ENCODE results near the gene CRCP. TPM values are rescaled to one million over a fixed set of nuclear protein-coding genes. Genes with fewer than 3 reads are reported as not detected.

The CRCP gene
- total and polyA plus RNA-seq, 2 of the 13 experiments (the other 11 are each of a cell fraction or from before 2014, with no cell fraction given): 22.7 to 31.0 TPM

DNA sequence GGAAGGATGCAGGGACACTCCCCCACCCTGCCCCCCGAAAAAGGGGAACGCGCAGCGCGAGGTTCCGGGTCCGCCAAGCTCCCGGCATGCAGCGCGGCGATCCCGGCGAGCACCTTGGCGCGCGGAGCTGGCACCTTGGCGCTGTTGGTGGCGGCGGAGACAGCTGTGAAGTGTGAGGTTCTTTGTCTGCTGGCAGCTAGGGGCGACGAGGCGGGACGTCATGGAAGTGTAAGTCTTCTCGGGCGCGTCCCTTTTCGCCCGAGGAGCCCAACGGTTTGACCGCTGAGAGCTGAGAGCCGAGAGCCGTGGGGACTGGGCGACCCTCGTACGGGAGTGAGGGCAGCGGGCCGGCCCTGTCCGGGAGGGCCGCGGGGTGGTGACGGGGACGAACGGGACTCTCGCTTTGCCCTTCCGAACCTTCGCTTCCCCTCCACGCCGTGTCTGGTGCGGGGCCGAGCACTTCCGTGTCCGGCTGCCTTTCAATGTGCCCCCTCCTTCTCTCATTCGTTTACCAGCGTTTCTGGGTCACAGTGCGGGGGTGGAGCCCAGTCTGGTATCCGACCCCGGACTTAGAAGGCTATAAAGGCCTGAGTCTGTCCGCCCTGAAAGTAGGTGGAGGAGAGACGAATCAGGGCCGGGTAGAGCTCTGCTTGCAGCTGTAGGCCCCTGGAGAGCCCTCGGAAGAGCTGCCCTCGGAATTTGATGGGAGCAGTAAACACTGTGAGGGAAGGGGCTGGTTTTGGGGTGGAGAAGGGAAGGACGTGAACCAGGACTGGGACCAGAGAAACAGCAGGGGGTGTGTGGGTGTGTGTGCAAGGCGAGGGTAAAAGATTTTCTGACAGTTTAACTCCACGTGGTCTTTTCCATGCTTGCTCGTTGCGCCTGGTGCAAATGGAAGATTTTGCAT lies at the start of gene CRCP (continued):
- peak; percentile 94 for TF ChIP-seq ZNF781 (CRISPR knock-in tag; IDR thresholded peaks at IDR 0.05; ENCODE audit: borderline replicate concordance, not compliant biosample characterization)
- TF ChIP-seq ASH2L (IDR thresholded peaks at IDR 0.05; ENCODE audit: insufficient read length, low read depth, low read length): peak; percentile 89
- peak; percentile 39 for TF ChIP-seq HNRNPLL (IDR thresholded peaks at IDR 0.05; ENCODE audit: low read depth, low read length, poor library complexity, severe bottlenecking)
- TF ChIP-seq, protein P1, sequence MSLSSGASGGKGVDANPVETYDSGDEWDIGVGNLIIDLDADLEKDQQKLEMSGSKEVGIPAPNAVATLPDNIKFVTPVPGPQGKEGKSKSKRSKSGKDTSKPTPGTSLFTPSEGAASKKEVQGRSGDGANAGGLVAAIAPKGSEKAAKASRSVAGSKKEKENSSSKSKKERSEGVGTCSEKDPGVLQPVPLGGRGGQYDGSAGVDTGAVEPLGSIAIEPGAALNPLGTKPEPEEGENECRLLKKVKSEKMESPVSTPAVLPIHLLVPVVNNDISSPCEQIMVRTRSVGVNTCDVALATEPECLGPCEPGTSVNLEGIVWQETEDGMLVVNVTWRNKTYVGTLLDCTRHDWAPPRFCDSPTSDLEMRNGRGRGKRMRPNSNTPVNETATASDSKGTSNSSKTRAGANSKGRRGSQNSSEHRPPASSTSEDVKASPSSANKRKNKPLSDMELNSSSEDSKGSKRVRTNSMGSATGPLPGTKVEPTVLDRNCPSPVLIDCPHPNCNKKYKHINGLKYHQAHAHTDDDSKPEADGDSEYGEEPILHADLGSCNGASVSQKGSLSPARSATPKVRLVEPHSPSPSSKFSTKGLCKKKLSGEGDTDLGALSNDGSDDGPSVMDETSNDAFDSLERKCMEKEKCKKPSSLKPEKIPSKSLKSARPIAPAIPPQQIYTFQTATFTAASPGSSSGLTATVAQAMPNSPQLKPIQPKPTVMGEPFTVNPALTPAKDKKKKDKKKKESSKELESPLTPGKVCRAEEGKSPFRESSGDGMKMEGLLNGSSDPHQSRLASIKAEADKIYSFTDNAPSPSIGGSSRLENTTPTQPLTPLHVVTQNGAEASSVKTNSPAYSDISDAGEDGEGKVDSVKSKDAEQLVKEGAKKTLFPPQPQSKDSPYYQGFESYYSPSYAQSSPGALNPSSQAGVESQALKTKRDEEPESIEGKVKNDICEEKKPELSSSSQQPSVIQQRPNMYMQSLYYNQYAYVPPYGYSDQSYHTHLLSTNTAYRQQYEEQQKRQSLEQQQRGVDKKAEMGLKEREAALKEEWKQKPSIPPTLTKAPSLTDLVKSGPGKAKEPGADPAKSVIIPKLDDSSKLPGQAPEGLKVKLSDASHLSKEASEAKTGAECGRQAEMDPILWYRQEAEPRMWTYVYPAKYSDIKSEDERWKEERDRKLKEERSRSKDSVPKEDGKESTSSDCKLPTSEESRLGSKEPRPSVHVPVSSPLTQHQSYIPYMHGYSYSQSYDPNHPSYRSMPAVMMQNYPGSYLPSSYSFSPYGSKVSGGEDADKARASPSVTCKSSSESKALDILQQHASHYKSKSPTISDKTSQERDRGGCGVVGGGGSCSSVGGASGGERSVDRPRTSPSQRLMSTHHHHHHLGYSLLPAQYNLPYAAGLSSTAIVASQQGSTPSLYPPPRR (CRISPR knock-in tag; IDR thresholded peaks at IDR 0.05; ENCODE audit: borderline replicate concordance): peak; percentile 49
- TF ChIP-seq, protein P2, sequence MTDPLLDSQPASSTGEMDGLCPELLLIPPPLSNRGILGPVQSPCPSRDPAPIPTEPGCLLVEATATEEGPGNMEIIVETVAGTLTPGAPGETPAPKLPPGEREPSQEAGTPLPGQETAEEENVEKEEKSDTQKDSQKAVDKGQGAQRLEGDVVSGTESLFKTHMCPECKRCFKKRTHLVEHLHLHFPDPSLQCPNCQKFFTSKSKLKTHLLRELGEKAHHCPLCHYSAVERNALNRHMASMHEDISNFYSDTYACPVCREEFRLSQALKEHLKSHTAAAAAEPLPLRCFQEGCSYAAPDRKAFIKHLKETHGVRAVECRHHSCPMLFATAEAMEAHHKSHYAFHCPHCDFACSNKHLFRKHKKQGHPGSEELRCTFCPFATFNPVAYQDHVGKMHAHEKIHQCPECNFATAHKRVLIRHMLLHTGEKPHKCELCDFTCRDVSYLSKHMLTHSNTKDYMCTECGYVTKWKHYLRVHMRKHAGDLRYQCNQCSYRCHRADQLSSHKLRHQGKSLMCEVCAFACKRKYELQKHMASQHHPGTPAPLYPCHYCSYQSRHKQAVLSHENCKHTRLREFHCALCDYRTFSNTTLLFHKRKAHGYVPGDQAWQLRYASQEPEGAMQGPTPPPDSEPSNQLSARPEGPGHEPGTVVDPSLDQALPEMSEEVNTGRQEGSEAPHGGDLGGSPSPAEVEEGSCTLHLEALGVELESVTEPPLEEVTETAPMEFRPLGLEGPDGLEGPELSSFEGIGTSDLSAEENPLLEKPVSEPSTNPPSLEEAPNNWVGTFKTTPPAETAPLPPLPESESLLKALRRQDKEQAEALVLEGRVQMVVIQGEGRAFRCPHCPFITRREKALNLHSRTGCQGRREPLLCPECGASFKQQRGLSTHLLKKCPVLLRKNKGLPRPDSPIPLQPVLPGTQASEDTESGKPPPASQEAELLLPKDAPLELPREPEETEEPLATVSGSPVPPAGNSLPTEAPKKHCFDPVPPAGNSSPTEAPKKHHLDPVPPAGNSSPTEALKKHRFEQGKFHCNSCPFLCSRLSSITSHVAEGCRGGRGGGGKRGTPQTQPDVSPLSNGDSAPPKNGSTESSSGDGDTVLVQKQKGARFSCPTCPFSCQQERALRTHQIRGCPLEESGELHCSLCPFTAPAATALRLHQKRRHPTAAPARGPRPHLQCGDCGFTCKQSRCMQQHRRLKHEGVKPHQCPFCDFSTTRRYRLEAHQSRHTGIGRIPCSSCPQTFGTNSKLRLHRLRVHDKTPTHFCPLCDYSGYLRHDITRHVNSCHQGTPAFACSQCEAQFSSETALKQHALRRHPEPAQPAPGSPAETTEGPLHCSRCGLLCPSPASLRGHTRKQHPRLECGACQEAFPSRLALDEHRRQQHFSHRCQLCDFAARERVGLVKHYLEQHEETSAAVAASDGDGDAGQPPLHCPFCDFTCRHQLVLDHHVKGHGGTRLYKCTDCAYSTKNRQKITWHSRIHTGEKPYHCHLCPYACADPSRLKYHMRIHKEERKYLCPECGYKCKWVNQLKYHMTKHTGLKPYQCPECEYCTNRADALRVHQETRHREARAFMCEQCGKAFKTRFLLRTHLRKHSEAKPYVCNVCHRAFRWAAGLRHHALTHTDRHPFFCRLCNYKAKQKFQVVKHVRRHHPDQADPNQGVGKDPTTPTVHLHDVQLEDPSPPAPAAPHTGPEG (CRISPR knock-in tag; IDR thresholded peaks at IDR 0.05): no peak
- TF ChIP-seq, protein P3, sequence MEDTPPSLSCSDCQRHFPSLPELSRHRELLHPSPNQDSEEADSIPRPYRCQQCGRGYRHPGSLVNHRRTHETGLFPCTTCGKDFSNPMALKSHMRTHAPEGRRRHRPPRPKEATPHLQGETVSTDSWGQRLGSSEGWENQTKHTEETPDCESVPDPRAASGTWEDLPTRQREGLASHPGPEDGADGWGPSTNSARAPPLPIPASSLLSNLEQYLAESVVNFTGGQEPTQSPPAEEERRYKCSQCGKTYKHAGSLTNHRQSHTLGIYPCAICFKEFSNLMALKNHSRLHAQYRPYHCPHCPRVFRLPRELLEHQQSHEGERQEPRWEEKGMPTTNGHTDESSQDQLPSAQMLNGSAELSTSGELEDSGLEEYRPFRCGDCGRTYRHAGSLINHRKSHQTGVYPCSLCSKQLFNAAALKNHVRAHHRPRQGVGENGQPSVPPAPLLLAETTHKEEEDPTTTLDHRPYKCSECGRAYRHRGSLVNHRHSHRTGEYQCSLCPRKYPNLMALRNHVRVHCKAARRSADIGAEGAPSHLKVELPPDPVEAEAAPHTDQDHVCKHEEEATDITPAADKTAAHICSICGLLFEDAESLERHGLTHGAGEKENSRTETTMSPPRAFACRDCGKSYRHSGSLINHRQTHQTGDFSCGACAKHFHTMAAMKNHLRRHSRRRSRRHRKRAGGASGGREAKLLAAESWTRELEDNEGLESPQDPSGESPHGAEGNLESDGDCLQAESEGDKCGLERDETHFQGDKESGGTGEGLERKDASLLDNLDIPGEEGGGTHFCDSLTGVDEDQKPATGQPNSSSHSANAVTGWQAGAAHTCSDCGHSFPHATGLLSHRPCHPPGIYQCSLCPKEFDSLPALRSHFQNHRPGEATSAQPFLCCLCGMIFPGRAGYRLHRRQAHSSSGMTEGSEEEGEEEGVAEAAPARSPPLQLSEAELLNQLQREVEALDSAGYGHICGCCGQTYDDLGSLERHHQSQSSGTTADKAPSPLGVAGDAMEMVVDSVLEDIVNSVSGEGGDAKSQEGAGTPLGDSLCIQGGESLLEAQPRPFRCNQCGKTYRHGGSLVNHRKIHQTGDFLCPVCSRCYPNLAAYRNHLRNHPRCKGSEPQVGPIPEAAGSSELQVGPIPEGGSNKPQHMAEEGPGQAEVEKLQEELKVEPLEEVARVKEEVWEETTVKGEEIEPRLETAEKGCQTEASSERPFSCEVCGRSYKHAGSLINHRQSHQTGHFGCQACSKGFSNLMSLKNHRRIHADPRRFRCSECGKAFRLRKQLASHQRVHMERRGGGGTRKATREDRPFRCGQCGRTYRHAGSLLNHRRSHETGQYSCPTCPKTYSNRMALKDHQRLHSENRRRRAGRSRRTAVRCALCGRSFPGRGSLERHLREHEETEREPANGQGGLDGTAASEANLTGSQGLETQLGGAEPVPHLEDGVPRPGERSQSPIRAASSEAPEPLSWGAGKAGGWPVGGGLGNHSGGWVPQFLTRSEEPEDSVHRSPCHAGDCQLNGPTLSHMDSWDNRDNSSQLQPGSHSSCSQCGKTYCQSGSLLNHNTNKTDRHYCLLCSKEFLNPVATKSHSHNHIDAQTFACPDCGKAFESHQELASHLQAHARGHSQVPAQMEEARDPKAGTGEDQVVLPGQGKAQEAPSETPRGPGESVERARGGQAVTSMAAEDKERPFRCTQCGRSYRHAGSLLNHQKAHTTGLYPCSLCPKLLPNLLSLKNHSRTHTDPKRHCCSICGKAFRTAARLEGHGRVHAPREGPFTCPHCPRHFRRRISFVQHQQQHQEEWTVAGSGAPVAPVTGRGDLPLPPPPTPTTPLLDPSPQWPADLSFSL (CRISPR knock-in tag; IDR thresholded peaks at IDR 0.05): no peak
- TF ChIP-seq ZNF30 (CRISPR knock-in tag; IDR thresholded peaks at IDR 0.05): 0 out of 2 replicates have a peak, but pooled peaks have one; percentile 11
- TF ChIP-seq SP5 (CRISPR knock-in tag; IDR thresholded peaks at IDR 0.05; ENCODE audit: borderline replicate concordance, low read depth): peak; percentile 61; the same call in 1 of the 2 replicates
- TF ChIP-seq PHF5A (CRISPR knock-in tag; IDR thresholded peaks at IDR 0.05; ENCODE audit: low read depth, unreplicated experiment): peak; percentile 46

Data from HepG2 (cell line).